SK-N-SH (cell line): ENCODE results near the gene IGSF11.

ENCODE experiments used
- EZH2phosphoT487 ChIP-seq: fragments of 200-600 bp; sonication (generic); IDR thresholded peaks from 2 replicates; pipeline ENCODE4 v1.6.1; 2017; ENCODE audit warnings: low read depth, mixed run types, mild to moderate bottlenecking, antibody characterized with exemption, moderate library complexity, borderline replicate concordance
- RXRA ChIP-seq: IDR thresholded peaks from 2 replicates; pipeline ENCODE4 v1.4.0; 2012; ENCODE audit warnings: low read depth, mild to moderate bottlenecking, borderline replicate concordance
- SIN3A ChIP-seq: IDR thresholded peaks from 2 replicates; pipeline ENCODE4 v1.6.1; 2012; ENCODE audit warnings: low read depth, mild to moderate bottlenecking, low read length, moderate library complexity, borderline replicate concordance
- TF ChIP-seq, protein P1 (sequence below): fragments of 200-600 bp; sonication (generic); IDR thresholded peaks from 2 replicates; pipeline ENCODE4 v1.6.1; 2017; ENCODE audit warnings: antibody characterized with exemption, mild to moderate bottlenecking, moderate library complexity

DNA sequence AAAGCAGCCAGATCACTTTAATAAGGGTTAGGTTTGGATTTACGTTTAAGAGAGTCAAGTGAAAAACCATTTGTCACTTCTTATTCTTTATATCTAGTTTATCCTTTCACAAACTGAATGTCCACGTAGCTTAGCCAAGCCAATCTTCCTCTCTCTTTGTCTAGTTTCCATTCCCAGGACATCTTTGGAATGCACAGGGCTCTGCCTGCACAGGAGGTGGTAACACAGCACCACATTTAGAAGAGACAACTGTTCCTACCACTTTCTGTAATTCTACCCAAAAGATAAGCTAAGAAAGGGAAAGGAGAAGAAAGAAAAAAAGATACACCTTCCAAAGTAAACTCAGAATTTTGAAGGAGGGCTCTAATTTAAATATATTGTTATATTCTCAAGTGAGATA lies 67.9 kb downstream of the IGSF11 start:
- TF ChIP-seq, protein P1, sequence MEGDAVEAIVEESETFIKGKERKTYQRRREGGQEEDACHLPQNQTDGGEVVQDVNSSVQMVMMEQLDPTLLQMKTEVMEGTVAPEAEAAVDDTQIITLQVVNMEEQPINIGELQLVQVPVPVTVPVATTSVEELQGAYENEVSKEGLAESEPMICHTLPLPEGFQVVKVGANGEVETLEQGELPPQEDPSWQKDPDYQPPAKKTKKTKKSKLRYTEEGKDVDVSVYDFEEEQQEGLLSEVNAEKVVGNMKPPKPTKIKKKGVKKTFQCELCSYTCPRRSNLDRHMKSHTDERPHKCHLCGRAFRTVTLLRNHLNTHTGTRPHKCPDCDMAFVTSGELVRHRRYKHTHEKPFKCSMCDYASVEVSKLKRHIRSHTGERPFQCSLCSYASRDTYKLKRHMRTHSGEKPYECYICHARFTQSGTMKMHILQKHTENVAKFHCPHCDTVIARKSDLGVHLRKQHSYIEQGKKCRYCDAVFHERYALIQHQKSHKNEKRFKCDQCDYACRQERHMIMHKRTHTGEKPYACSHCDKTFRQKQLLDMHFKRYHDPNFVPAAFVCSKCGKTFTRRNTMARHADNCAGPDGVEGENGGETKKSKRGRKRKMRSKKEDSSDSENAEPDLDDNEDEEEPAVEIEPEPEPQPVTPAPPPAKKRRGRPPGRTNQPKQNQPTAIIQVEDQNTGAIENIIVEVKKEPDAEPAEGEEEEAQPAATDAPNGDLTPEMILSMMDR, result no peak
- no peak for TF ChIP-seq EZH2phosphoT487
- TF ChIP-seq SIN3A, result no peak
- TF ChIP-seq RXRA, result no peak
